GM18951 (cell line): ENCODE results near the gene TEAD1.

Source experiments
- POLR2A ChIP-seq: IDR thresholded peaks from 4 replicates; pipeline ENCODE4 v1.6.1; 2011; ENCODE audit warnings: mild to moderate bottlenecking; ENCODE audit not compliant: insufficient read length, insufficient read depth; ENCODE audit errors: extremely low read depth
- in situ Hi-C: fragments of 300-500 bp; cut with MboI; formaldehyde crosslinking; loops from one replicate; pipeline ENCODE4 v1.12.0; 2022; ENCODE audit warnings: low sequenced_read_pairs, mixed read lengths, inconsistent platforms; ENCODE audit not compliant: unreplicated experiment

TEAD1 gene

GRCh38 chr11:12962306-12962705 lies 288.1 kb downstream of the TEAD1 start:
- in situ Hi-C loops, result loop anchor here (10.0 to 25.0 kb wide), 2 partner anchors 192 to 375 kb away; no protein-coding TSS in a partner anchor
- no peak for TF ChIP-seq POLR2A

GRCh38 chr11:12963051-12963450 lies 288.8 kb downstream of the TEAD1 start:
- in situ Hi-C loops, result loop anchor here (10.0 to 25.0 kb wide), 2 partner anchors 192 to 374 kb away; no protein-coding TSS in a partner anchor
- TF ChIP-seq POLR2A, result no peak

GRCh38 chr11:12963792-12964536 lies 289.7 kb downstream of the TEAD1 start:
- in situ Hi-C loops, result loop anchor here (10.0 to 25.0 kb wide), 2 partner anchors 191 to 373 kb away; no protein-coding TSS in a partner anchor
- TF ChIP-seq POLR2A, result no peak

GRCh38 chr11:12964650-12965049 lies 290.4 kb downstream of the TEAD1 start:
- in situ Hi-C loops, result loop anchor here (10.0 to 25.0 kb wide), 2 partner anchors 190 to 373 kb away; no protein-coding TSS in a partner anchor
- TF ChIP-seq POLR2A, result no peak

GRCh38 chr11:12966002-12966401 lies 291.8 kb downstream of the TEAD1 start:
- TF ChIP-seq POLR2A, result no peak
- in situ Hi-C loops, result loop anchor here (10.0 to 25.0 kb wide), 2 partner anchors 189 to 371 kb away; no protein-coding TSS in a partner anchor

GRCh38 chr11:12968101-12968500 lies 293.9 kb downstream of the TEAD1 start:
- TF ChIP-seq POLR2A, result no peak
- in situ Hi-C loops, result loop anchor here (10.0 to 25.0 kb wide), 2 partner anchors 187 to 369 kb away; no protein-coding TSS in a partner anchor

GRCh38 chr11:12968826-12969225 lies 294.6 kb downstream of the TEAD1 start:
- in situ Hi-C loops, result loop anchor here (10.0 to 25.0 kb wide), 2 partner anchors 186 to 368 kb away; no protein-coding TSS in a partner anchor
- no peak for TF ChIP-seq POLR2A

- in situ Hi-C loops, result loop anchor here (25.0 kb wide), 1 partner anchor 365 kb away; no protein-coding TSS in a partner anchor
- TF ChIP-seq POLR2A, result no peak
Observed at GRCh38 chr11:12971955-12972354, 297.7 kb downstream of the TEAD1 start.

GRCh38 chr11:12973528-12974181 lies 299.4 kb downstream of the TEAD1 start:
- in situ Hi-C loops, result loop anchor here (25.0 kb wide), 1 partner anchor 364 kb away; no protein-coding TSS in a partner anchor
- TF ChIP-seq POLR2A, result no peak

GRCh38 chr11:12975195-12975594 lies 301.0 kb downstream of the TEAD1 start:
- no peak for TF ChIP-seq POLR2A
- in situ Hi-C loops, result no loop called here

GRCh38 chr11:12979928-12980689 lies 305.9 kb downstream of the TEAD1 start:
- TF ChIP-seq POLR2A, result no peak
- in situ Hi-C loops, result no loop called here

GRCh38 chr11:12981676-12982522 lies 307.7 kb downstream of the TEAD1 start:
- no peak for TF ChIP-seq POLR2A
- in situ Hi-C loops, result no loop called here
